ENCODE data around the gene MAGI2.

The MAGI2 gene

DNA sequence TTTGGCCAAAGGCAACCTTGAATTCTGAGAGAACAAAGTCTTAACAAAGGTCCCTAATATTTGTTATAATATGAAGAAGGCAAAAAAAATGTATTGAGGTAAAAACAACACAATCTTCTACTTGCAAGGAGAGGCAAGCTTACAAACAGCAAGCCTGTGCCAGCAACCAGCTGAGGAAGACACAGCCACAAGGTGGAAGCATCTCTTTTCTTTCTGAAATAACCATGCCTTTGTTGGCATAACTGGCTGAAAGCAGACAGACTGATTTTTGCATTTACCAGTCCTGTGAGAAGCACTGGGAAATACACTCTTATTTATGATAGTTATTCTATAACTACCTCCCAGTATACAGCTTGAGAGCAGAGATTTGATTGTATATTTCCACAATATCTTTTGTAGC, 1362.9 kb downstream of the MAGI2 start:
- Mint-ChIP-seq H3K9me3 (no peaks in the 10 kb centered on the region), H3K4me1 (ENCODE audit: low read depth in 2 of 2) (no peaks in the 10 kb centered on the region), H3K36me3 (ENCODE audit: insufficient read depth) (no peaks in the 10 kb centered on the region), H3K27ac (no peak overlapping the region), H3K27me3 (peaks cover 16 to 19% of the 10 kb centered on the region in 2 donors), H3K4me3 (no peak overlapping the region)
- ATAC-seq (replicated peaks) (no peak), DNase-seq (no peak)

GRCh38 chr7:78083476-78084120, 1369.9 kb downstream of the MAGI2 start:
- no peak for ATAC-seq (replicated peaks)
- Mint-ChIP-seq H3K27me3 (peaks cover 0 to 11% of the 10 kb centered on the region in 2 donors), H3K9me3 (no peaks in the 10 kb centered on the region)

GRCh38 chr7:78082556-78082955, 1370.9 kb downstream of the MAGI2 start:
- H3K4me1 Mint-ChIP-seq (ENCODE audit: low read depth in 2 of 2): no peaks in the 10 kb centered on the region
- H3K36me3 Mint-ChIP-seq (ENCODE audit: insufficient read depth): no peaks in the 10 kb centered on the region
- no peak overlapping the region for H3K4me3 Mint-ChIP-seq
- H3K27ac Mint-ChIP-seq: no peak overlapping the region
- peaks cover 0 to 15% of the 10 kb centered on the region in 2 donors for H3K27me3 Mint-ChIP-seq
- DNase-seq: no peak
- H3K9me3 Mint-ChIP-seq: no peaks in the 10 kb centered on the region
- ATAC-seq (replicated peaks): no peak

More at GRCh38 chr7:78083476-78084120, 1369.9 kb downstream of the MAGI2 start:
- H3K36me3 Mint-ChIP-seq (ENCODE audit: insufficient read depth): no peaks in the 10 kb centered on the region
- no peaks in the 10 kb centered on the region for H3K4me1 Mint-ChIP-seq (ENCODE audit: low read depth in 2 of 2)
- H3K4me3 Mint-ChIP-seq: no peak overlapping the region
- no peak overlapping the region for H3K27ac Mint-ChIP-seq
- DNase-seq: no peak

GRCh38 chr7:78081888-78082287, 1371.6 kb downstream of the MAGI2 start:
- DNase-seq: no peak
- ATAC-seq (replicated peaks): no peak
- H3K4me1 Mint-ChIP-seq (ENCODE audit: low read depth in 2 of 2): no peaks in the 10 kb centered on the region

DNA sequence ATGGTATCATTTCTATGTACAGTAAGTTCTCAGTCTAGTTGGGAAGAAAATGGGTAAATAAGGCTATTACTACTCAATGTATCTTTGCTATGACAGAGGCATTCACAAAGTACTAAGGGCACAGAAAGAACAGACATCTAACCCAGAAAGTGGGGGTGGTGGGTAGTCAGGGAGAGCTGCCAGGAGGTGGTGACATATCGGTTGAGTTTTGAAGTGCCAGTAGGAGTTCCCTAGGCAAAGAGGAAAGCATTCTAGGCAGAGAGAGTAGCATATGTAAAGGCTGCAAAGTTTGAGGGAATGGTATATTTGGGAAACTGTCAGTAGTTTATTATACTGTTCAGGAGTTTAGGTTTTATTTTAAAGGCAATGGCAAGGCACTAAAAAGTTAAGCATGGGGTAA, 1372.1 kb downstream of the MAGI2 start:
- H3K27ac Mint-ChIP-seq: no peak overlapping the region
- no peaks in the 10 kb centered on the region for H3K36me3 Mint-ChIP-seq (ENCODE audit: insufficient read depth)
- H3K4me1 Mint-ChIP-seq (ENCODE audit: low read depth in 2 of 2): no peaks in the 10 kb centered on the region
- DNase-seq (no peak), ATAC-seq (replicated peaks) (no peak)
- no peak overlapping the region for H3K4me3 Mint-ChIP-seq
- H3K9me3 Mint-ChIP-seq: no peaks in the 10 kb centered on the region
- H3K27me3 Mint-ChIP-seq: peaks cover 0 to 10% of the 10 kb centered on the region in 2 donors

More at GRCh38 chr7:78081888-78082287, 1371.6 kb downstream of the MAGI2 start:
- H3K27me3 Mint-ChIP-seq: peaks cover 0 to 13% of the 10 kb centered on the region in 2 donors
- no peaks in the 10 kb centered on the region for H3K36me3 Mint-ChIP-seq (ENCODE audit: insufficient read depth)
- no peak overlapping the region for H3K4me3 Mint-ChIP-seq
- no peaks in the 10 kb centered on the region for H3K9me3 Mint-ChIP-seq
- H3K27ac Mint-ChIP-seq: no peak overlapping the region

- no peak for ATAC-seq (replicated peaks)
- Mint-ChIP-seq H3K27ac (no peak overlapping the region), H3K4me1 (ENCODE audit: low read depth in 2 of 2) (no peaks in the 10 kb centered on the region), H3K27me3 (peaks cover 0 to 10% of the 10 kb centered on the region in 2 donors), H3K4me3 (no peak overlapping the region), H3K36me3 (ENCODE audit: insufficient read depth) (no peaks in the 10 kb centered on the region), H3K9me3 (no peaks in the 10 kb centered on the region)
- DNase-seq: no peak
These were observed 1372.7 kb downstream of the MAGI2 start for GRCh38 chr7:78080811-78081210.

- Mint-ChIP-seq H3K4me1 (ENCODE audit: low read depth in 2 of 2) (no peaks in the 10 kb centered on the region), H3K4me3 (no peak overlapping the region), H3K27ac (no peak overlapping the region), H3K9me3 (no peaks in the 10 kb centered on the region), H3K27me3 (peaks cover 2 to 10% of the 10 kb centered on the region in 2 donors), H3K36me3 (ENCODE audit: insufficient read depth) (no peaks in the 10 kb centered on the region)
- DNase-seq: no peak
- no peak for ATAC-seq (replicated peaks)
These were observed 1373.2 kb downstream of the MAGI2 start for GRCh38 chr7:78080241-78080640.

GRCh38 chr7:78074713-78075112, 1378.8 kb downstream of the MAGI2 start:
- H3K27ac Mint-ChIP-seq: no peak overlapping the region
- H3K27me3 Mint-ChIP-seq: peaks cover 27 to 34% of the 10 kb centered on the region in 2 donors
- DNase-seq (no peak), ATAC-seq (replicated peaks) (no peak)
- no peaks in the 10 kb centered on the region for H3K36me3 Mint-ChIP-seq (ENCODE audit: insufficient read depth)
- no peak overlapping the region for H3K4me3 Mint-ChIP-seq
- no peaks in the 10 kb centered on the region for H3K9me3 Mint-ChIP-seq
- H3K4me1 Mint-ChIP-seq (ENCODE audit: low read depth in 2 of 2): no peaks in the 10 kb centered on the region

GRCh38 chr7:78073609-78074382, 1379.7 kb downstream of the MAGI2 start:
- no peak overlapping the region for H3K27ac Mint-ChIP-seq
- H3K4me3 Mint-ChIP-seq: no peak overlapping the region
- no peaks in the 10 kb centered on the region for H3K9me3 Mint-ChIP-seq
- H3K4me1 Mint-ChIP-seq (ENCODE audit: low read depth in 2 of 2): no peaks in the 10 kb centered on the region
- H3K36me3 Mint-ChIP-seq (ENCODE audit: insufficient read depth): no peaks in the 10 kb centered on the region
- no peak for ATAC-seq (replicated peaks)
- peaks cover 23 to 34% of the 10 kb centered on the region in 2 donors for H3K27me3 Mint-ChIP-seq
- DNase-seq: no peak

- no peak overlapping the region for H3K27ac Mint-ChIP-seq
- no peak overlapping the region for H3K4me3 Mint-ChIP-seq
- H3K9me3 Mint-ChIP-seq: no peaks in the 10 kb centered on the region
- H3K4me1 Mint-ChIP-seq (ENCODE audit: low read depth in 2 of 2): no peaks in the 10 kb centered on the region
- DNase-seq (no peak), ATAC-seq (replicated peaks) (no peak)
- H3K27me3 Mint-ChIP-seq: peaks cover 17 to 34% of the 10 kb centered on the region in 2 donors
- no peaks in the 10 kb centered on the region for H3K36me3 Mint-ChIP-seq (ENCODE audit: insufficient read depth)
These were observed 1381.3 kb downstream of the MAGI2 start for GRCh38 chr7:78072201-78072590.

- H3K36me3 Mint-ChIP-seq (ENCODE audit: insufficient read depth): no peaks in the 10 kb centered on the region
- ATAC-seq (replicated peaks) (no peak), DNase-seq (no peak)
- H3K9me3 Mint-ChIP-seq: no peaks in the 10 kb centered on the region
- no peak overlapping the region for H3K27ac Mint-ChIP-seq
- peaks cover 22 to 34% of the 10 kb centered on the region in 2 donors for H3K27me3 Mint-ChIP-seq
- H3K4me3 Mint-ChIP-seq: no peak overlapping the region
- H3K4me1 Mint-ChIP-seq (ENCODE audit: low read depth in 2 of 2): no peaks in the 10 kb centered on the region
These were observed 1381.8 kb downstream of the MAGI2 start for GRCh38 chr7:78071491-78072200.

GRCh38 chr7:78066599-78066998, 1386.9 kb downstream of the MAGI2 start:
- Mint-ChIP-seq H3K4me1 (ENCODE audit: low read depth in 2 of 2) (no peaks in the 10 kb centered on the region), H3K27ac (no peak overlapping the region), H3K27me3 (peaks cover 19 to 26% of the 10 kb centered on the region in 2 donors), H3K9me3 (no peaks in the 10 kb centered on the region), H3K4me3 (no peak overlapping the region), H3K36me3 (ENCODE audit: insufficient read depth) (no peaks in the 10 kb centered on the region)
- DNase-seq: no peak
- no peak for ATAC-seq (replicated peaks)

- Mint-ChIP-seq H3K36me3 (ENCODE audit: insufficient read depth) (no peaks in the 10 kb centered on the region), H3K27ac (no peak overlapping the region), H3K9me3 (no peaks in the 10 kb centered on the region), H3K4me3 (no peak overlapping the region), H3K4me1 (ENCODE audit: low read depth in 2 of 2) (no peaks in the 10 kb centered on the region), H3K27me3 (peaks cover 37 to 46% of the 10 kb centered on the region in 2 donors)
- DNase-seq (no peak), ATAC-seq (replicated peaks) (no peak)
These were observed 1389.7 kb downstream of the MAGI2 start for GRCh38 chr7:78063758-78064157.

Measured in effector memory CD8-positive, alpha-beta T cell (primary cell).